GM19351 (cell line): ENCODE measurements around the gene NXPH3.
"Not testable (repeated sequence)": the region's sequence is repeated elsewhere in the genome, so short reads cannot be mapped to it uniquely, and the experiment has no call there.

ENCODE experiments used
- ATAC-seq: cut with Tn5 transposase; IDR thresholded peaks from one replicate; pipeline ENCODE4 v1.9.1; 2021; ENCODE audit warnings: mild to moderate bottlenecking, moderate library complexity; ENCODE audit not compliant: unreplicated experiment

The NXPH3 gene

GRCh38 chr17:49575679-49576087, at the start of gene NXPH3:
TSS of gene NXPH3 (plus strand) at chr17:49575871. CDS start at chr17:49576220, 349 bp downstream.
- ATAC-seq, result no peak

GRCh38 chr17:49527927-49528651, 47.6 kb upstream of the NXPH3 start:
- ATAC-seq, result no peak

- no peak for ATAC-seq
Observed at GRCh38 chr17:49528966-49529365, 46.7 kb upstream of the NXPH3 start.

GRCh38 chr17:49530118-49530517, 45.6 kb upstream of the NXPH3 start:
- ATAC-seq, result no peak

GRCh38 chr17:49543860-49544259, 31.8 kb upstream of the NXPH3 start:
- no peak for ATAC-seq

- ATAC-seq, result no peak
Observed at GRCh38 chr17:49545007-49545660, 30.5 kb upstream of the NXPH3 start.

- ATAC-seq, result no peak
Observed at GRCh38 chr17:49545806-49546545, 29.7 kb upstream of the NXPH3 start.

- no peak for ATAC-seq
Observed at GRCh38 chr17:49546546-49547535, 28.8 kb upstream of the NXPH3 start.

- no peak for ATAC-seq
Observed at GRCh38 chr17:49547566-49547965, 28.1 kb upstream of the NXPH3 start.

- ATAC-seq, result no peak
Observed at GRCh38 chr17:49548051-49548505, 27.6 kb upstream of the NXPH3 start.

GRCh38 chr17:49548506-49549310, 27.0 kb upstream of the NXPH3 start:
- ATAC-seq, result no peak

- ATAC-seq, result no peak
Observed at GRCh38 chr17:49549311-49549605, 26.4 kb upstream of the NXPH3 start.

- ATAC-seq, result no peak
Observed at GRCh38 chr17:49549691-49550678, 25.7 kb upstream of the NXPH3 start.

GRCh38 chr17:49550764-49551163, 24.9 kb upstream of the NXPH3 start:
- ATAC-seq, result not testable (repeated sequence)

- no peak for ATAC-seq
Observed at GRCh38 chr17:49551221-49552069, 24.2 kb upstream of the NXPH3 start.

GRCh38 chr17:49552070-49552751, 23.5 kb upstream of the NXPH3 start:
- no peak for ATAC-seq

- ATAC-seq, result no peak
Observed at GRCh38 chr17:49553676-49554335, 21.9 kb upstream of the NXPH3 start.
